ENCODE results near the gene MSMO1.
"Not testable (repeated sequence)": the region's sequence is repeated elsewhere in the genome, so short reads cannot be mapped to it uniquely, and the experiment has no call there.

The MSMO1 gene
- 19.2 to 47.1 (median 23.9) reads per million in 4 experiments for total RNA-seq

- DNase-seq: peak; percentile 97
Observed at GRCh38 chr4:165327211-165328100, at the start of gene MSMO1. MSMO1 (plus strand) TSS chr4:165327669; CDS start chr4:165333371, 5,702 bp downstream.

DNA sequence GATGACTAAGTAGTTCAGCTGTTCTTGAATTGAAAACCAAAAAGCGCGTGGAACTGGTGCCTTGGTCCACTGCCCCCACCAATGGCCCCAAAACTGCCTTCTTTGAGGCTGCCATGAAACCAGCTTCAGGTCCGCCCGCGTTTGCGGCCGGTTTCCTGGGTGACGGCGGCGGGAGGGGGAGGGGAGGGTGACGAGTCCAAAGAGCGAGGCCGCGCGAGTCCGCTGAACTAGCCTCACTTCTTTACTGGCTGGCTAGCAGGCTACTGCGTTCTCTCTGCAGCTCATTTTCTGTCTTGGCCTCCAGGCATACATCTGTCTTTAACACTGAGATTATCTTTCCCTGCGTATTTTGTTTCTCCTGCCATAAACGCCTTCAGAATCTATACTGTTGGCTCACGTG, 47.9 kb upstream of the MSMO1 start:
- DNase-seq: not testable (repeated sequence)

- DNase-seq: not testable (repeated sequence)
Observed at GRCh38 chr4:165284697-165285096, 42.8 kb upstream of the MSMO1 start.

DNA sequence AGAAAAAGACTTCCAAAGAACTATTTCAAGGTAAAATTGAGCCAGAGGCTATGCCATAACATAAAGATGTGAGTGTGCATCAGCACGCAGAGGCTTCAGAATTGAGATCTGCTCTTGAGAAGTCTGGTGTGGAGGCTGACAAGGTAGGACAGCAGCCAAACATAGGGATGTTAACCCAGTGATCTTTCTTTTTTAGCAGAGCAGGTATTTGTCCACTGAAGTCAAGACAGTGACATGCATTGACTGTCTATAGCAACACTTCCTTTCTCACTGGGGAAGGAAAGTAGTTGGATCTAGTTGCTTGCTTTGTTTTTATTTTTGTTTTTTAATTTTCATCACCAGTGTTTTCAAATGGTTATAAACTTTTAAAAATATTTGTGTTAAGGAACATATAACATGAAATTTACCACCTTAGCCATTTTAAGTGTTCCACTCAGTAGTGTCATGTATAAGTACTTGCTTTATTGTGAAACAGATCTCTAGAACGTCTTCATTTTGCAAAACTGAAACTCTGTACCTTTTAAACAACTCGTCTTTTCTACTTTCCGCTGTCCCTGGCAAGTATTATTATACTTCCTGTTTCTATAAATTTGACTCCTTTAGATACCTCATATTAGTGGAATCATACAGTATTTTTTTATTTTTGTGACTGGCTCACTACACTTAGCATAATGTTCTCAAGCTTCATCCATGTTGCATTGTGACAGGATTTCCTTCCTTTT, 40.7 kb upstream of the MSMO1 start:
- DNase-seq: not testable (repeated sequence)

- no peak for DNase-seq
Observed at GRCh38 chr4:165288226-165288625, 39.2 kb upstream of the MSMO1 start.

- DNase-seq: no peak
Observed at GRCh38 chr4:165288639-165289422, 38.6 kb upstream of the MSMO1 start.

- no peak for DNase-seq
Observed at GRCh38 chr4:165289423-165289785, 38.1 kb upstream of the MSMO1 start.

DNA sequence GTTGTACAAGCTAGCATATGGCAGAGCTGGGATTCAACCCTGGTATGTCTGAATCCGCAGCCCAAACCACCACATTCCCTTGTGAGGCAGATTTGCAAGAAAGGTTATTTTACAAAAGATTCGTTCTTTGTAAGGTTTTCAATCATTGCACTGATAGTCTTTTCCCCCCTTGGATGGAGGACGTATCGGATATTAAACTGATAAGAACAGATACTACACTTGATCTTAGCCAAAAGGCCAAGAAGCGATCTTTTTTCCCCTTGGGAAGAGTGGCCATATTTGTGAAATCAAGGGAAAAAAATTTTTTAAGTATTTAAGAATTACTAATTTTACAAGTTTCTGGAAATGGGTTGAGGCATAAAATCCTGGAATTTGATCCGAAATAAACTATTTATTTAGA, 34.4 kb upstream of the MSMO1 start:
- DNase-seq: no peak

GRCh38 chr4:165293927-165294649, 33.4 kb upstream of the MSMO1 start:
- DNase-seq: no peak

- DNase-seq: no peak
Observed at GRCh38 chr4:165294907-165295306, 32.6 kb upstream of the MSMO1 start.

DNA sequence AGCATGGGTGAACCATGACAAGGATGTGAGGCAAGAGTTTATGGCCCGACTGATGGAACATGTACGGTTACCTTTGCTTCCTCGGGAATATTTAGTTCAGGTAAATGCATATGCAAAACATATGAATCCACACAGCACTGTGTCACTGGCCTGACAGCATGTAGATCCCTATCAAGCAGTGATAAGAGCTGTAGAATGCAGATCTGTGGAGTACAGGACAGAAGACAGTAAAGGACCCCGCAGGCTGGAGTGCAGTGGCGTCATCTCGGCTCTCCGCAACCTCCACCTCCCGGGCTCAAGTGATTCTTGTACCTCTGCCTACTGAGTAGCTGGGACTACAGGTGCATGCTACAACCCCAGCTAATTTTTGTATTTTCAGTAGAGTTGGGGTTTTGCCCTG, 29.8 kb upstream of the MSMO1 start:
- no peak for DNase-seq

DNA sequence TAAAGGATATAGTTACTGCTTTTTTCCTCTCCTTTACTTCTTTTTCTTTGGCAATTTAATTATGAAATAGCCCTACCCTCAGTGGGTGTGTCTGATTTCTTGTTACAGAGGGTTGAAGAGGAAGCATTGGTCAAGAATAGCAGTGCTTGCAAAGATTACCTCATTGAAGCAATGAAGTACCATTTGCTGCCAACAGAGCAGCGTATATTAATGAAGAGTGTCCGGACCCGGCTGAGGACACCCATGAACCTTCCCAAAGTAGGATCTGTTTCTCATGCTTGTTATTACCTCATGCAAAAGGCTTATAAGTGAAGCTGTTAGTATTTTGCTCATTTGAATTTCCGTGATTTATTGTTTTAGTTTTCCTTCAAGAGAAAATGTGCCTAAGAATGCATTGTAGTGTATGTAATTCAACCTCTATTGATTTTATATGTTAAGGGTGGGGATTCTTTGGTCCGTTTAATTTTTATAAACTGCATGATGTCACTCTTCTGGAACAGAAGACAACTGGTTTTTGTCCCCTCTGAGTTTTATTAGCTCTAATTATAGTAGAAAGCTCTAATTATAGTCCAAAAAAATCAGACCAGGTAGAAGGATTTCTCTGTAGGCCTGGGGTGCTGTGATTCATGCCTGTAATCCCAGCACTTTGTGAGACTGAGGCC, 27.9 kb upstream of the MSMO1 start:
- no peak for DNase-seq

- no peak for DNase-seq
Observed at GRCh38 chr4:165301833-165302232, 25.6 kb upstream of the MSMO1 start.

DNA sequence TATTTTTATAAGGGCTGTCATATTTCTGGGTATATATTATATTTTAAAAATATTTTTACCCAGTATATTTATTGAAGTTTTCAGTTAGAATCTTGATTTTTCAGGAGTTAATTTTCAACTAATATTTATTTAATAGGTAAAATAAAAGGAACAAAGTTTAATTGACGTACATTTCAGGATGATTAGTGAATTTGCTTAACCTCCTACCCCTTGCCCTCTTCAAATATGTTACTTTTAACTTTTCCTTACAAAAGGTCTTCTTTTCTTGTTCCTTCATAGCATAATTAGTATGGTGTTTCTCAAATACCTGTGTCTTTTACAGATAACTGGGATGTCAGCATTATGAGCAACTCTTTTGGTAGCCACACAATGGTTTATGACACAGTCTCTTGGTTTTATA, 24.8 kb upstream of the MSMO1 start:
- no peak for DNase-seq

- no peak for DNase-seq
Observed at GRCh38 chr4:165308166-165308565, 19.3 kb upstream of the MSMO1 start.

GRCh38 chr4:165308606-165309005, 18.9 kb upstream of the MSMO1 start:
- DNase-seq: no peak

- DNase-seq: no peak
Observed at GRCh38 chr4:165309456-165309855, 18.0 kb upstream of the MSMO1 start.

GRCh38 chr4:165312506-165312905, 15.0 kb upstream of the MSMO1 start:
- no peak for DNase-seq

DNA sequence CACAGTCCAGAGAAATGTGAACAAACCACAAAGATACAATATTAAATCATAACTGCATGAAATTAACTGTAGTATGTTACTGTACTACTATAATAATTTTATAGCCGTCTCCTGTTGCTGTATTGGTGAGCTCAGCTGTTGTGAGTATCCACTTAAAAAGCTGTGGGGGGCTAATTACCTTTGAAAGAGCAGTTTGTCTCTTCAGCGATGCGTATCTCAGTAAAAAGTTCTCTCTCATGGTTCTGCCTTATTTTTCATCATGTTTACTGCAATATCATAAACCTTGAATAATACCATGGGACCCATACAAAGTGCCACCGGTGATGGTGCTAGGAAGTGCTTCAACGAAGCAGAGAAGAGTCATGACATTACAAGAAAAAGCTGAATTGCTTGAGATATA, 8.4 kb upstream of the MSMO1 start:
- DNase-seq: no peak

- DNase-seq: no peak
Observed at GRCh38 chr4:165319509-165319908, 8.0 kb upstream of the MSMO1 start.

- DNase-seq: no peak
Observed at GRCh38 chr4:165324236-165324917, 3.1 kb upstream of the MSMO1 start.
